ENCODE data around the gene LRP2.

Gene LRP2

DNA sequence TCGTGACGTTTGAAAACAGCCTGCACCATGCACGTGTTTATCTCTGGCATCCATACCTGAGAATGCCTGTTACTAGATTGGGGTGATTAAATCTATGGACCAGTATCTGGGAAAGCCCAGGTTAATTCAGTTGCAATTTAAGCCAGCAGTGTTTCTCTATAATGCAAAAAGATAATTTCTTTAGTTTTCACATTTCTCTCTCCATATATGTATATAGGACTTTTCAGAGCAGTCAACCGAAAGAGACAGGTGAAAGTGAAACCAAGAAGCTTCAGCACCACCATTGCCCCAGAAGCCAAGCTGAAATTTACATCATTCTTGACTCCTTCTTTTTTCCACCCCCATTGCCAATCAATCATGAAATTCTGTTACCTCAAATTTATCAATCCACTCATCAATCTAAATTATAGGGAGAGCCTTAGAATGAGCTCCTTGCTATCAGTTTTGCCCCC is 2.7 kb upstream of the LRP2 start:
- TF ChIP-seq POLR2A (IDR thresholded peaks at IDR 0.05; ENCODE audit: extremely low read depth, insufficient read length): no peak
- no peak for TF ChIP-seq MYC (IDR thresholded peaks at IDR 0.05; ENCODE audit: low read depth, low read length)
- no peak for TF ChIP-seq CTCF (IDR thresholded peaks at IDR 0.05; ENCODE audit: low read depth, low read length)
- TF ChIP-seq, protein P1, sequence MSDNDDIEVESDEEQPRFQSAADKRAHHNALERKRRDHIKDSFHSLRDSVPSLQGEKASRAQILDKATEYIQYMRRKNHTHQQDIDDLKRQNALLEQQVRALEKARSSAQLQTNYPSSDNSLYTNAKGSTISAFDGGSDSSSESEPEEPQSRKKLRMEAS (IDR thresholded peaks at IDR 0.05; ENCODE audit: low read depth, low read length): no peak
- H3K4me3 ChIP-seq (ENCODE audit: low read depth, low read length): peak overlapping the region; percentile 48
- DNase-seq (ENCODE audit: low read depth): peak; percentile 15

- peak overlapping the region; percentile 25 for H3K4me3 ChIP-seq (ENCODE audit: low read depth, low read length)
- TF ChIP-seq POLR2A (IDR thresholded peaks at IDR 0.05; ENCODE audit: extremely low read depth, insufficient read length) (no peak), MYC (IDR thresholded peaks at IDR 0.05; ENCODE audit: low read depth, low read length) (no peak)
- TF ChIP-seq, protein P1 (IDR thresholded peaks at IDR 0.05; ENCODE audit: low read depth, low read length): no peak
- DNase-seq (ENCODE audit: low read depth): peak; percentile 37
Observed at GRCh38 chr2:169363560-169364150, 1.3 kb upstream of the LRP2 start.

- no peak for DNase-seq (ENCODE audit: low read depth)
- TF ChIP-seq, protein P1 (IDR thresholded peaks at IDR 0.05; ENCODE audit: low read depth, low read length): no peak
- TF ChIP-seq MYC (IDR thresholded peaks at IDR 0.05; ENCODE audit: low read depth, low read length) (no peak), CTCF (IDR thresholded peaks at IDR 0.05; ENCODE audit: low read depth, low read length) (no peak), POLR2A (IDR thresholded peaks at IDR 0.05; ENCODE audit: extremely low read depth, insufficient read length) (no peak)
- H3K4me3 ChIP-seq (ENCODE audit: low read depth, low read length): no peak overlapping the region
Observed at GRCh38 chr2:169362894-169363559, 693 bp upstream of the LRP2 start.

GRCh38 chr2:169361706-169362117 is 622 bp downstream of the LRP2 start:
- no peak for TF ChIP-seq MYC (IDR thresholded peaks at IDR 0.05; ENCODE audit: low read depth, low read length)
- TF ChIP-seq, protein P1 (IDR thresholded peaks at IDR 0.05; ENCODE audit: low read depth, low read length): no peak
- TF ChIP-seq CTCF (IDR thresholded peaks at IDR 0.05; ENCODE audit: low read depth, low read length): no peak
- no peak for TF ChIP-seq POLR2A (IDR thresholded peaks at IDR 0.05; ENCODE audit: extremely low read depth, insufficient read length)
- no peak overlapping the region for H3K4me3 ChIP-seq (ENCODE audit: low read depth, low read length)
- peak; percentile 30 for DNase-seq (ENCODE audit: low read depth)

GRCh38 chr2:169360984-169361705 is 1.2 kb downstream of the LRP2 start:
- no peak overlapping the region for H3K4me3 ChIP-seq (ENCODE audit: low read depth, low read length)
- TF ChIP-seq, protein P1 (IDR thresholded peaks at IDR 0.05; ENCODE audit: low read depth, low read length): no peak
- TF ChIP-seq CTCF (IDR thresholded peaks at IDR 0.05; ENCODE audit: low read depth, low read length) (no peak), MYC (IDR thresholded peaks at IDR 0.05; ENCODE audit: low read depth, low read length) (no peak), POLR2A (IDR thresholded peaks at IDR 0.05; ENCODE audit: extremely low read depth, insufficient read length) (no peak)
- no peak for DNase-seq (ENCODE audit: low read depth)

Measured in NB4 (cell line).